D721Med (cell line): ENCODE data around the gene AQR.
"Not testable (repeated sequence)": the region's sequence is repeated elsewhere in the genome, so short reads cannot be mapped to it uniquely, and the experiment has no call there.

Source experiments
- DNase-seq: peaks from one replicate; pipeline ENCODE4 v3.0.0; 2011; ENCODE audit warnings: low spot score; ENCODE audit not compliant: insufficient read length
- FAIRE-seq: peaks from 2 replicates; lab custom pipeline; 2011; peaks lifted over from hg19 to GRCh38; lab: Jason Lieb, UNC
- TF ChIP-seq, protein P1 (sequence below): IDR thresholded peaks from 2 replicates; pipeline ENCODE4 v1.5.1; 2012; ENCODE audit warnings: mild to moderate bottlenecking, control low read depth; ENCODE audit not compliant: insufficient read depth; ENCODE audit errors: missing control alignments

AQR gene

DNA sequence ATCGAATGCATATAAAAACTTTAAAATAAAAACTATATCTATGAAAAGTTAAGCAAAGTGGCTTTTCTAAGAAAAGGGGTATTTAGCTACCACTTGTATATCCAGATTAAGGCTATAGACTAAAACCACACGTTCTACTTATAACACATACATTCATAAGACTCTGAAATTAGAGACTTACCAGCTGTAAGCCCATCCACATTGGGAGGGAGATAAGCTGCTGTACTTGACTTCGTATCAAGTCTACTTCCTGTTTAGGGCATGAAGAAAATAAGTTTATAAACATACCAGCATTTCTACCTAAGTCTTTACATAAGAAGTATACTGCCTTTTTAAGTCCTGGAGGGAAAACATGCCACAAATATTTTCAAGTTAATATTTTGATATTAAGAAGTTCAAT, 27.7 kb downstream of the AQR start:
- FAIRE-seq (peak; percentile 87), DNase-seq (no peak)
- TF ChIP-seq, protein P1, sequence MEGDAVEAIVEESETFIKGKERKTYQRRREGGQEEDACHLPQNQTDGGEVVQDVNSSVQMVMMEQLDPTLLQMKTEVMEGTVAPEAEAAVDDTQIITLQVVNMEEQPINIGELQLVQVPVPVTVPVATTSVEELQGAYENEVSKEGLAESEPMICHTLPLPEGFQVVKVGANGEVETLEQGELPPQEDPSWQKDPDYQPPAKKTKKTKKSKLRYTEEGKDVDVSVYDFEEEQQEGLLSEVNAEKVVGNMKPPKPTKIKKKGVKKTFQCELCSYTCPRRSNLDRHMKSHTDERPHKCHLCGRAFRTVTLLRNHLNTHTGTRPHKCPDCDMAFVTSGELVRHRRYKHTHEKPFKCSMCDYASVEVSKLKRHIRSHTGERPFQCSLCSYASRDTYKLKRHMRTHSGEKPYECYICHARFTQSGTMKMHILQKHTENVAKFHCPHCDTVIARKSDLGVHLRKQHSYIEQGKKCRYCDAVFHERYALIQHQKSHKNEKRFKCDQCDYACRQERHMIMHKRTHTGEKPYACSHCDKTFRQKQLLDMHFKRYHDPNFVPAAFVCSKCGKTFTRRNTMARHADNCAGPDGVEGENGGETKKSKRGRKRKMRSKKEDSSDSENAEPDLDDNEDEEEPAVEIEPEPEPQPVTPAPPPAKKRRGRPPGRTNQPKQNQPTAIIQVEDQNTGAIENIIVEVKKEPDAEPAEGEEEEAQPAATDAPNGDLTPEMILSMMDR: no peak

DNA sequence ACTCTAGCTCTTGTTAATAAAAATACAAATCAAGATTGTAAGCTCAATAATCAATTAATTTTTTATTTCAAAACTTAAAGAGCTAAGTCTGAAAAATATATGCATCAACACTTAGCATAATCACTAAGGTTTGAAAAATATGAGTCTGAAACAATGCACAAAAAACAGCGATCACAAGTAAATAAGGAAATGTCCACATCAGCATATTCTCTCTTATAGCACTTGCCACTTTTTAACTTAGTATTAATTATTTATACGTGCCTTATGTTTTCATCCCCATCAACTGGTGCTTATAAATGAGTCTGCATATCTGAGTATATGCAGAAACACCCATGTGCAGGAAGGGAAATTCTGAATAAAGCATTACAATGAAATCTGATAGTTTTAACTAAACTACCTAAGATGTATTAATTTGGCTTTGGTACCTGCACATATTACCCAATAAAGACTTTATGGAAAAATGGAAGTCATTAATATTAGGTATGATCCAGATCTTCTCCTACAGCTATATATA, 28.3 kb downstream of the AQR start:
- FAIRE-seq: no peak

DNA sequence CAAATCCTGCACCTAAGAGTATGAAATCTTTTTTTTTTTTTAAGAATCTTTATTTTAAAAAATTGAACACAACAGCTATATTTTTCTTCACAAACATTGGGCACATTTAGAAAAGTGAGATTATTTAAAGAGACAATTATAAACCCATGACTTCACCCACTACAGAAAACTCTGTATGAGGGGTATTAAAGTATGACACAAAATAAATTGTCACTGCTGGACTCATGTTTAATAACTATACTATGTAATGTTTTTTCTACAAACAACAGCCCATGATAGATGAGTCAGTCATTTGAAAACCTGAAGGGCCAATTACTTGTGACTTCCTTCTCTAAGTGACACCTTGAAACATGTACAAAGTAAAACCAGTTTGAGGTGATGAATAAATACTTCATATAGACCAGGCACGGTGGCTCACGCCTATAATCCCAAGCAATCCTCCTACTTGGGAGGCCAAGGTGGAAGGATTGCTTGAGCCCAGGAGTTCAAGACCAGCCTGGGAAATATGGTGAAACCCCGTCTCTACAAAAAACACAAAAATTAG, 36.0 kb downstream of the AQR start:
- TF ChIP-seq, protein P1: no peak
- no peak for FAIRE-seq
- DNase-seq: no peak

More for the DNA sequence above, 28.3 kb downstream of the AQR start:
- no peak for DNase-seq
- TF ChIP-seq, protein P1: no peak

DNA sequence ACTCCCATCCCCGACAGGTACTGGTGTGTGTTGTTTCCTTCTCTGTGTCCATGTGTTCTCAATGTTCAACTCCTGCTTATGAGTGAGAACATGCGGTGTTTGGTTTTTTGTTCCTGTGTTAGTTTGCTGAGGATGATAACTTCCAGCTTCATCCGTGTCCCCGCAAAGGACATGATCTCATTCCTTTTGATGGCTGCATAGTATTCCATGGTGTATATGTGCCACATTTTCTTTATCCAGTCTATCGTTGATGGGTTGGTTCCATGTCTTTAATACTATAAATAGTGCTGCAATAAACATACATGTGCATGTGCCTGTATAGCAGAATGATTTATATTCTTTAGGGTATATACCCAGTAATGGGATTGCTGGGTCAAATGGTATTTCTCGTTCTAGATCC, 41.2 kb downstream of the AQR start:
- not testable (repeated sequence) for DNase-seq, FAIRE-seq

DNA sequence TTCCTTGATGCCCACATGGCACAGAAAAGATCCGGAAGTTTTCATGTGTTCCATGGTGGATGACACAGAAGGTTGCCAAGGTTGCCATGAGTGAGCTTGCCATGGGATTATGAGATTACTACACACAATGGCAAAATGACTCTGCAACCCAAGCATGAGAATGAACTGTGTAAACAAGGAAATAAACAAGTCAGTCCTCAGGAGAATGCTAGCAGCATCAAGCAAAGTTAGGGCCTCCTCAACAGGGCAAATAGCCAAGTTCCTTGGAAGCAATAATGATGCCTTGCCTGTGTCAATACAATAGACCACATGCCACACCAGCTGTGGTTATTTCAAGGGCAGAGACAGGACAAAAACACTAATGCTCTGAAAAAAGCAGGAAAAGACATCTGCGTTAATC, 41.8 kb downstream of the AQR start:
- TF ChIP-seq, protein P1: no peak
- FAIRE-seq (no peak), DNase-seq (no peak)

DNA sequence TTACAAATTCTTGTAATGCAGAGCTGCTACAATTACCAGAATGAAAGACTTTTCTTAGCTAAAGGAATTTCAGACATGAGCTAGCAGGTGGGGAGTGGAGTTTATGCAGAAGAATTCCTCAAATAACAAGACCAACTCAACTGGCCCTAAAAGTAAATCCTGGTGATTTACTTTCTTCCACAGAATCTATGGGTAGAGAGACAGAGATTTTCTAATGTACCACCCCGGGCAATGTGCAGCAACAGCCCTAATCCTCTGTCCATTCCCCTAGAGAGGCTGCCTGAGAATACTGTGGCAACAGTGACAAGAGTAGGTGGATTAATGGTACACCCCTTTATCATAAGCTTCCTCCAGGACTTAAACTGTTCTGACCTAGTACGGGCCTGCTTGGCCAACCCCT, 55.2 kb downstream of the AQR start:
- TF ChIP-seq, protein P1: no peak
- no peak for DNase-seq
- no peak for FAIRE-seq

DNA sequence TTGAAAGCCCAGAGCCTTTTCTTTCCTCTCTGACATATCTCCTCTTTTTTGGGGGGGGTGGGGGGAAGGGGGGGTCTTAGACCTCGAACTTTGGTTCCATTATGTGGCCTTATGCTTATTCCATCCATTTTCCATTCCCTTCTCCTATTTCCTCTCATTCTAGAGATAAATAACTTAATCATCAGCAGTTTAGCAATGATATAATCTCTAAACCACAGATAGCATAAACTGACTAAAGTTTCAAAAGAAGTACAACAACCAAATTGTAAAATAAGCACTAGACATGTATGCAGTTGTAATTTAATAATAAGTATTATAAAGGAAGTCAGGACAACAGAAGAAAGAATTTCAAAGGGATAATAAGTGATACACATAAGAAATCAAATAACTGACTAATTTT, 64.5 kb downstream of the AQR start:
- FAIRE-seq: no peak
- TF ChIP-seq, protein P1: no peak
- DNase-seq: no peak
